Esophagus (tissue), 2 donors: ENCODE measurements around the gene SCGB1C1. TPM values are rescaled to one million over a fixed set of nuclear protein-coding genes. Genes with fewer than 3 reads are reported as not detected.
A peak's percentile ranks its signal among the peaks of the same experiment; 100 is the strongest.

Source experiments
- H3K27ac ChIP-seq, 2 donors: one replicate each; pipeline ENCODE4 v1.5.1; 2013; ENCODE audit warnings: low read depth in 2 of 2, mild to moderate bottlenecking in 2 of 2, inconsistent platforms in 1 of 2, low read length in 1 of 2, moderate library complexity in 1 of 2
- H3K27me3 ChIP-seq, 2 donors: one replicate each; pipeline ENCODE4 v1.6.1; 2013; ENCODE audit warnings: low read length in 2 of 2, control low read depth in 1 of 2, mild to moderate bottlenecking in 1 of 2; ENCODE audit not compliant: insufficient read depth in 2 of 2, control insufficient read depth in 1 of 2
- H3K36me3 ChIP-seq, 2 donors: one replicate each; pipeline ENCODE4 v1.6.1; 2013; ENCODE audit warnings: low read length in 1 of 2; ENCODE audit not compliant: control insufficient read depth in 2 of 2, insufficient read depth in 2 of 2
- H3K4me1 ChIP-seq, 2 donors: one replicate each; pipeline ENCODE4 v1.6.1; 2013; ENCODE audit warnings: low read length in 1 of 2; ENCODE audit not compliant: control insufficient read depth in 2 of 2, insufficient read depth in 2 of 2
- H3K4me3 ChIP-seq, 2 donors: one replicate each; pipeline ENCODE4 v1.5.1; 2013; ENCODE audit warnings: low read length in 2 of 2, mild to moderate bottlenecking in 2 of 2, low read depth in 1 of 2, moderate library complexity in 1 of 2
- H3K9me3 ChIP-seq, 2 donors: one replicate each; pipeline ENCODE4 v1.6.1; 2013; ENCODE audit warnings: mild to moderate bottlenecking in 2 of 2, low read depth in 1 of 2, low read length in 1 of 2, moderate library complexity in 1 of 2; ENCODE audit not compliant: control insufficient read depth in 2 of 2, insufficient read depth in 1 of 2
- WGBS, 2 donors: extraction: QIAGEN DNeasy Blood & Tissue Kit; methylation state at CpG; one replicate each; pipeline ENCODE4 v1.1.7; 2013; 5-methylcytosine and 5-hydroxymethylcytosine counted together
- polyA plus RNA-seq, 2 donors: library from polyadenylated mRNA; stranded (reverse); fragments of 200-250 nt; gene quantifications; one replicate each; pipeline ENCODE4 v1.2.3, GENCODE V29; 2013
- donor health status: healthy with polysubstance abuse.
- donor health status: Bipolar disorder and iron deficiency.

SCGB1C1 gene
- polyA plus RNA-seq, 2 donors = not detected

GRCh38 chr11:224424-224823, 31.5 kb downstream of the SCGB1C1 start:
- no peak overlapping the region for H3K27ac ChIP-seq
- no peaks in the 10 kb centered on the region for H3K9me3 ChIP-seq
- H3K4me1 ChIP-seq = no peaks in the 10 kb centered on the region
- H3K4me3 ChIP-seq = no peak overlapping the region
- H3K27me3 ChIP-seq = no peaks in the 10 kb centered on the region
- peaks cover 8 to 11% of the 10 kb centered on the region in 2 donors for H3K36me3 ChIP-seq
- 86 to 93% methylated on average over 7 of the region's 7 CpGs for WGBS, 2 donors

DNA sequence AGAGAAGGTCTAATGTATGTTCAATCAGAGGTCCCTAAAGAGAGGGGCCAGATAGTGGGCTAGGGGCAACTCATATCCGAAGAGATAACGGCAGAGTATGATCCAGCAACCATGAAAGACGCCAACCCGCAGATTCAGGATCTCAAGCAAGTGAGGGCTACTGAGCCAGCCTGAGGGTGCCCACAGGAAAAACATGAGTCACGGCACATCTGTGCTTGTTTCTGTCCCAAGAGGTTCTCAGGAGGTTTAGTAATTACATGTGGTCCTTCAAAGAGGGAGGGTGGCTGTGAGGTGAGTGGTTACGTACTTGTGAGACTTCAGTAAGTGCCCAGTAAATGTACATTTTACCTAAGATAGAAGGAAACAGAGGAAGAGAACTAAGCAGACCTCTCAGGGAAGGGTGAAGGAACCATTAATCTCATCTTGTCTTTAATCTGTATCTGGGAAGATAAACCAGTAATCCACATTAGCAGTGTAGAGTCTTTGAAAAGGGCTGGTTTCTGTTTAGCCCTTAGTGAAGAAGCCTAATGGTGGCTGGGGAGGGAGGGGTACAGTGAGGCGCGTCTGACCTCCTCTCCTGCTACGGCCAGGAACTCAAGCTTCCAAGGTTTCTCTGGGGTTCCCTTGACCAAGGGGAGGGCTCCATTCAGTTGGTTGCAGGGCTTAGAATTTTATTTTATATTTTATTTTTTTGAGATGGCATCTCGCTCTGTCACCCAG, 33.0 kb downstream of the SCGB1C1 start:
- H3K27ac ChIP-seq = no peak overlapping the region
- peaks cover 8 to 11% of the 10 kb centered on the region in 2 donors for H3K36me3 ChIP-seq
- 87 to 91% methylated on average over 10 of the region's 10 CpGs for WGBS, 2 donors
- no peaks in the 10 kb centered on the region for H3K9me3 ChIP-seq
- H3K4me3 ChIP-seq = no peak overlapping the region
- no peaks in the 10 kb centered on the region for H3K4me1 ChIP-seq
- H3K27me3 ChIP-seq = no peaks in the 10 kb centered on the region

DNA sequence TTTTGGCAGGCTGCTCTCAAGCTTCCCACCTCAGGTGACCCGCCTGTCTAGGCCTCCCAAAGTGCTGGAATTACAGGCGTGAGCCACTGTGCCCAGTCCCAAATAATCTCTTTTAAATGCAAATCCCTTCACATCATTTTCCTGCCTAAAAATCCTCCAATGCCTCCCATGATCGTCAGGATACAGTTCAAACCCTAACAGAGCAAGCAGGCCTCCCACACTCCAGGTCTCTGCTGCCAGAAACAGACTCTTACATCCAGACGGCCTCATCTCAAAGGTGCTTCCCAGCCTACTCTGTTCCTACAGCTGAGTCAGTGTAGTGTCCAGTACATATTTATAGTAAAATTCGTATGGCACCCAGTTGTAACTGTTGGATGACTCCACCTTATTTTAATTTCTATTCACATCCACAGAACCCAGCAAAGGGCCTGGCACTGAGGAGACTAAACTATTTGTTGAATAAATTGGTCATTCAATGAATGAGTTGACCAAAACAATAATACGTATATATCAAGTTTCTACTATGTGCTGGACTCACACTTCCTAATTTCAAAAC, 35.0 kb downstream of the SCGB1C1 start:
- WGBS, 2 donors = 82 to 85% methylated on average over 6 of the region's 6 CpGs
- Histone ChIP-seq H3K27me3 (no peaks in the 10 kb centered on the region), H3K27ac (no peak overlapping the region), H3K36me3 (peaks cover 7 to 8% of the 10 kb centered on the region in 2 donors), H3K4me3 (no peak overlapping the region), H3K4me1 (no peaks in the 10 kb centered on the region), H3K9me3 (no peaks in the 10 kb centered on the region)

- Histone ChIP-seq H3K36me3 (peaks cover 0 to 4% of the 10 kb centered on the region in 2 donors), H3K4me3 (no peak overlapping the region), H3K27ac (no peak overlapping the region), H3K27me3 (no peaks in the 10 kb centered on the region), H3K9me3 (no peaks in the 10 kb centered on the region), H3K4me1 (no peaks in the 10 kb centered on the region)
- 95 to 96% methylated on average over 10 of the region's 10 CpGs for WGBS, 2 donors
These were observed 37.6 kb downstream of the SCGB1C1 start for GRCh38 chr11:230431-230830.

- Histone ChIP-seq H3K27ac (no peak overlapping the region), H3K27me3 (no peaks in the 10 kb centered on the region), H3K4me1 (no peaks in the 10 kb centered on the region), H3K36me3 (no peaks in the 10 kb centered on the region), H3K4me3 (no peak overlapping the region), H3K9me3 (no peaks in the 10 kb centered on the region)
- WGBS, 2 donors = 88 to 90% methylated on average over 19 to 20 of the region's 20 CpGs
These were observed 40.1 kb downstream of the SCGB1C1 start for GRCh38 chr11:232783-233565.

- H3K9me3 ChIP-seq = no peaks in the 10 kb centered on the region
- no peaks in the 10 kb centered on the region for H3K27me3 ChIP-seq
- peaks cover 0 to 3% of the 10 kb centered on the region in 2 donors for H3K36me3 ChIP-seq
- H3K4me3 ChIP-seq = peak overlapping the region in 1 of 2 donors; percentile 99
- WGBS, 2 donors = 73 to 82% methylated on average over 8 of the region's 8 CpGs
- H3K4me1 ChIP-seq = no peaks in the 10 kb centered on the region
- H3K27ac ChIP-seq = no peak overlapping the region
These were observed 42.3 kb downstream of the SCGB1C1 start for GRCh38 chr11:235180-235579.

DNA sequence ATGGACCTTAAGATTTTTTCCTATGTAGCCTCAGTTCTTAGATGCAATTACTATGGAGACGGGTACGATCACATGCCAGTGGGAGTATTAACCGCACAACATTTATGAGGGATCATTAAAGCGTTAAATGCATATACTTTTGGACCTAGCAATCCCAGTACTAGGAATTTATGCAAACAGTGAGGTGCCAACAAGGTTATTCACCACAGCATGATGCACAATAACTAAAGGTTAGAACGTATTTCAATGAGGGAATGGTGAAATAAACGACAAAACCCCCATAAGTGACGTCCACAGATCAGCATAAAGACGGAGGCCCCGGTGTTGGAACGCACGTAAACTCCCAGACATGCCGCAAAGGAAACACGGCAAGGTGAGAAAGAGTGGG, 42.7 kb downstream of the SCGB1C1 start:
- Histone ChIP-seq H3K27me3 (no peaks in the 10 kb centered on the region), H3K4me3 (peak overlapping the region; percentile 76 to 99), H3K36me3 (peaks cover 0 to 3% of the 10 kb centered on the region in 2 donors), H3K27ac (peak overlapping the region; percentile 81 to 95), H3K4me1 (no peaks in the 10 kb centered on the region), H3K9me3 (no peaks in the 10 kb centered on the region)
- 2 to 3% methylated on average over 13 of the region's 13 CpGs for WGBS, 2 donors

- Histone ChIP-seq H3K27me3 (no peaks in the 10 kb centered on the region), H3K36me3 (peaks cover 0 to 5% of the 10 kb centered on the region in 2 donors), H3K27ac (peak within 1 kb of the TSS; percentile 95 to 99), H3K9me3 (no peaks in the 10 kb centered on the region), H3K4me1 (no peaks in the 10 kb centered on the region), H3K4me3 (peak within 1 kb of the TSS; percentile 96 to 99)
- 0 to 1% methylated on average over 40 to 70 of the region's 70 CpGs for WGBS, 2 donors
These were observed 43.3 kb downstream of the SCGB1C1 start, which contains the start of gene SIRT3 for GRCh38 chr11:235997-236773. Gene SIRT3, minus strand, starts transcription at chr11:236342. Its CDS starts 14 bp downstream, at chr11:236328.
